Natural killer cell (primary cell): Measurements from ENCODE around the gene TSC22D1. TPM values are rescaled to one million over a fixed set of nuclear protein-coding genes. Genes with fewer than 3 reads are reported as not detected.
"Not testable (repeated sequence)": the region's sequence is repeated elsewhere in the genome, so short reads cannot be mapped to it uniquely, and the experiment has no call there.

Source experiments
- ATAC-seq, 3 donors: fragments of 150-1000 bp in 2 of 3; fragments of 200-7000 bp in 1 of 3; cut with Tn5 transposase; 1 replicate in 1 of 3; 2 replicates in 2 of 3; pipeline ENCODE4 v1.10.0; 2021; ENCODE audit warnings: mild to moderate bottlenecking in 2 of 3, moderate library complexity in 2 of 3
- DNase-seq, 2 donors: peaks; one replicate each; pipeline versions ENCODE4 v3.0.0 to v3.0.0-alpha.2; 2013 to 2021; ENCODE audit warnings: mixed read lengths in 1 of 2
- H3K27ac ChIP-seq: one replicate; pipeline ENCODE4 v1.5.1; 2013; ENCODE audit warnings: mild to moderate bottlenecking, low read length
- H3K27me3 ChIP-seq: one replicate; pipeline ENCODE4 v1.6.1; 2013; ENCODE audit warnings: low read length; ENCODE audit not compliant: control insufficient read depth, insufficient read depth
- H3K36me3 ChIP-seq: one replicate; pipeline ENCODE4 v1.6.1; 2013; ENCODE audit warnings: low read length; ENCODE audit not compliant: control insufficient read depth, insufficient read depth
- H3K4me1 ChIP-seq: one replicate; pipeline ENCODE4 v1.6.1; 2013; ENCODE audit warnings: low read length; ENCODE audit not compliant: control insufficient read depth, insufficient read depth
- H3K4me3 ChIP-seq: one replicate; pipeline ENCODE4 v1.5.1; 2013; ENCODE audit warnings: low read length
- H3K9me3 ChIP-seq: one replicate; pipeline ENCODE4 v1.6.1; 2013; ENCODE audit warnings: low read length; ENCODE audit not compliant: control insufficient read depth, insufficient read depth
- H3K27ac Mint-ChIP-seq, 2 donors: one replicate each; pipeline ENCODE4 v1.8.0; 2022; ENCODE audit warnings: mild to moderate bottlenecking in 2 of 2, mixed read lengths in 2 of 2, moderate library complexity in 1 of 2
- H3K27me3 Mint-ChIP-seq, 2 donors: one replicate each; pipeline ENCODE4 v1.8.0; 2022; ENCODE audit warnings: low read depth in 2 of 2, mixed read lengths in 2 of 2
- H3K36me3 Mint-ChIP-seq: one replicate; pipeline ENCODE4 v1.8.0; 2022; ENCODE audit warnings: mixed read lengths
- H3K4me1 Mint-ChIP-seq, 2 donors: one replicate each; pipeline ENCODE4 v1.8.0; 2022; ENCODE audit warnings: mixed read lengths in 2 of 2
- H3K4me3 Mint-ChIP-seq: one replicate; pipeline ENCODE4 v1.8.0; 2022; ENCODE audit warnings: mild to moderate bottlenecking, moderate library complexity, mixed read lengths
- H3K9me3 Mint-ChIP-seq, 2 donors: one replicate each; pipeline ENCODE4 v1.8.0; 2022; ENCODE audit warnings: mixed read lengths in 2 of 2
- WGBS: methylation state at CpG from one replicate; pipeline ENCODE4 v1.1.7; 2013; ENCODE audit warnings: missing lambda C conversion rate; ENCODE audit not compliant: insufficient coverage; 5-methylcytosine and 5-hydroxymethylcytosine counted together
- intact Hi-C: fragments of 100-400 bp; cut with micrococcal nuclease; formaldehyde crosslinking; loops from one replicate; pipeline ENCODE4 v1.14.2; 2022
- total RNA-seq, 4 donors: library from RNA; stranded (reverse); fragments of 120-200 nt in 1 of 4; gene quantifications; one replicate each; pipeline versions ENCODE4 v1.2.3 to v1.2.4, GENCODE V29; 2013 to 2022
- TF ChIP-seq, protein P1 (sequence below): fragments of 200-600 bp; IDR thresholded peaks from one replicate; pipeline ENCODE4 v1.8.0; 2022; ENCODE audit warnings: antibody characterized with exemption

TSC22D1 gene
- total RNA-seq, 3 donors from 2014 or later (not counting 1 experiment from before 2014, with no cell fraction given), result 44.3 to 54.4 (median 44.6) TPM

DNA sequence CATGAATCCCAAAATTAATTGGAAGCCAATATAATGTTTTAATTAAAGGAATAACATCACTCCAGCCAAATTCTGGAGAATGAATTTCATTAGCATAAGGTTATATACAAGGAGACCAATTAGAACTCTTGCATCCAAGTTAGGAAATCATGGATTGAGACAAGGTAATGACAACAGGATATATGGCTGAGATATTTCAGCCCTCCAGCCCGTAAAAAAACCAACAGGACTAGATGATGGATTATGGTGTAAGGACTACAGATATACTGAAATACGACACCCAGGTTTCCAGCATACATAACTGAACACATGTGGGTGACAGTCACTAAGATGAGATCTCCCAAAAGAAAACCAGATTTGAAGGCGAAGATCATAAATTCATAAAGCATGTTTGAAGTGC, 56.5 kb downstream of the TSC22D1 start:
- Histone ChIP-seq H3K36me3 (no peaks in the 10 kb centered on the region), H3K4me1 (no peaks in the 10 kb centered on the region), H3K4me3 (no peak overlapping the region), H3K27ac (no peak overlapping the region), H3K27me3 (no peaks in the 10 kb centered on the region), H3K9me3 (no peaks in the 10 kb centered on the region)
- H3K4me1 Mint-ChIP-seq, result peaks cover 0 to 6% of the 10 kb centered on the region in 2 donors
- H3K4me3 Mint-ChIP-seq, result no peak overlapping the region
- H3K27ac Mint-ChIP-seq, result no peak overlapping the region
- ATAC-seq (no peak), DNase-seq (no peak)
- TF ChIP-seq, protein P1, sequence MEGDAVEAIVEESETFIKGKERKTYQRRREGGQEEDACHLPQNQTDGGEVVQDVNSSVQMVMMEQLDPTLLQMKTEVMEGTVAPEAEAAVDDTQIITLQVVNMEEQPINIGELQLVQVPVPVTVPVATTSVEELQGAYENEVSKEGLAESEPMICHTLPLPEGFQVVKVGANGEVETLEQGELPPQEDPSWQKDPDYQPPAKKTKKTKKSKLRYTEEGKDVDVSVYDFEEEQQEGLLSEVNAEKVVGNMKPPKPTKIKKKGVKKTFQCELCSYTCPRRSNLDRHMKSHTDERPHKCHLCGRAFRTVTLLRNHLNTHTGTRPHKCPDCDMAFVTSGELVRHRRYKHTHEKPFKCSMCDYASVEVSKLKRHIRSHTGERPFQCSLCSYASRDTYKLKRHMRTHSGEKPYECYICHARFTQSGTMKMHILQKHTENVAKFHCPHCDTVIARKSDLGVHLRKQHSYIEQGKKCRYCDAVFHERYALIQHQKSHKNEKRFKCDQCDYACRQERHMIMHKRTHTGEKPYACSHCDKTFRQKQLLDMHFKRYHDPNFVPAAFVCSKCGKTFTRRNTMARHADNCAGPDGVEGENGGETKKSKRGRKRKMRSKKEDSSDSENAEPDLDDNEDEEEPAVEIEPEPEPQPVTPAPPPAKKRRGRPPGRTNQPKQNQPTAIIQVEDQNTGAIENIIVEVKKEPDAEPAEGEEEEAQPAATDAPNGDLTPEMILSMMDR, result no peak
- no peaks in the 10 kb centered on the region for H3K9me3 Mint-ChIP-seq
- no peaks in the 10 kb centered on the region for H3K36me3 Mint-ChIP-seq
- no peaks in the 10 kb centered on the region for H3K27me3 Mint-ChIP-seq
- intact Hi-C loops, result no loop called here
- whole genome bisulfite sequencing, result 73% methylated on average over 3 of the region's 3 CpGs

DNA sequence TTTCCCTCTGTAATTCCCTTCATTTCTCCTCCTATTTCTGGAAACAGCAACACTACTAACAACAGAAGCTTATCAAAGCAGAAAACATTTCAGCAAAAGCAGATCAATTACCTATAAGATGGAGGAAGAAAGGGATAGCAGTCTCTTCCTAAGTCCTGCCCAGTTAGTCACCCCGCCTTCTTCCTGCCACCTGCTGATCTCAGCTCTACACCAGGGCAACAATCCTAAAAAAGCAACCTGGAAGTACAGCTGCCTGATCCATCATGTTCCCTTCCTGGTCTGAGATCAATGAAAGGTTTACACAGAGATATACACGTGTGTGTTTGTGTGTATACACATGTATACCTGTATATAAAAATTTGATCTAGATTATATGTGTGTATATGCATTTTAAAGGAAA, 59.4 kb downstream of the TSC22D1 start:
- Histone ChIP-seq H3K4me3 (no peak overlapping the region), H3K27me3 (no peaks in the 10 kb centered on the region), H3K27ac (no peak overlapping the region), H3K4me1 (no peaks in the 10 kb centered on the region), H3K9me3 (no peaks in the 10 kb centered on the region), H3K36me3 (no peaks in the 10 kb centered on the region)
- WGBS, result 83% methylated on average over 1 of the region's 2 CpGs
- TF ChIP-seq, protein P1, result no peak
- ATAC-seq (no peak), DNase-seq (no peak)
- Mint-ChIP-seq H3K36me3 (no peaks in the 10 kb centered on the region), H3K27ac (no peak overlapping the region), H3K9me3 (no peaks in the 10 kb centered on the region), H3K4me1 (peaks cover 0 to 6% of the 10 kb centered on the region in 2 donors), H3K27me3 (no peaks in the 10 kb centered on the region), H3K4me3 (no peak overlapping the region)
- intact Hi-C loops, result no loop called here

DNA sequence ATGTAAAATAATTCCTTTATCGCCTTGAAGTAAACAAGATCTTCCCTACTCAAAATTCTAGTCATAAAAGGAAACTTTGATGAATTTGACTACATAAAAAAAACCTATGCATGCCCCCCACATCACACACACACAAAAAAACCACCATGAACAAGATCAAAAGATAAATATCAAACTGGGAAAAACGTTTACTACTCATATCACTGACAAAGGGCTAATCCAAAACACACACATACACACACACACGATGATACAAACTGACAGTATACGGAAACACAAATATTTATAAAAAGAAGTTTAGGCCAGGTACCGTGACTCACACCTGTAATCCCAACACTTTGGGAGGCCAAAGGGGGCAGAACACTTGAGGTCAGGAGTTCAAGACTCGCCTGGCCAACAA, 61.9 kb downstream of the TSC22D1 start:
- Histone ChIP-seq H3K4me3 (no peak overlapping the region), H3K27ac (no peak overlapping the region), H3K27me3 (no peaks in the 10 kb centered on the region), H3K36me3 (no peaks in the 10 kb centered on the region), H3K9me3 (no peaks in the 10 kb centered on the region), H3K4me1 (no peaks in the 10 kb centered on the region)
- Mint-ChIP-seq H3K36me3 (no peaks in the 10 kb centered on the region), H3K27me3 (no peaks in the 10 kb centered on the region), H3K27ac (no peak overlapping the region), H3K9me3 (no peaks in the 10 kb centered on the region), H3K4me1 (no peaks in the 10 kb centered on the region), H3K4me3 (no peak overlapping the region)
- no peak for ATAC-seq
- no peak for DNase-seq
- 74% methylated on average over 6 of the region's 6 CpGs for WGBS
- TF ChIP-seq, protein P1, result no peak
- intact Hi-C loops, result no loop called here

DNA sequence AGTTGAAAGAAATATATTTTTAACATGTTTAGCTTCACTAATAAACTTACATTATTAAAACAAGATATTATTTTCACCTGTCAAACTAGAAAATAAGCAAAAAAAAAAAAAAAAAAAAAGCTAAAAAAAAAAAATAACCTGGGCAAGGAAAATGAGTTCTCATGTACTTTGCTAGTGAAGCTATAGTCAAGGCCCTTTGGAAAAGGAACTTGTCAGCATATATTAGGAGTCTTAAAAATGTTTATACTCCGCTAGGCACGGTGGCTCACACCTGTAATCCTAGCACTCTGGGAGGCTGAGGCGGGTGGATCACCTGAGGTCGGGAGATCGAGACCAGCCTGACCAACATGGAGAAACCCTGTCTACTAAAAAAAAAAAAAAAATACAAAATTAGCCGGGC, 66.3 kb downstream of the TSC22D1 start:
- H3K27ac ChIP-seq, H3K4me3 ChIP-seq, ATAC-seq, H3K4me1 Mint-ChIP-seq, intact Hi-C loops, H3K36me3 ChIP-seq, H3K27me3 Mint-ChIP-seq, DNase-seq, H3K36me3 Mint-ChIP-seq, H3K4me3 Mint-ChIP-seq, H3K4me1 ChIP-seq, H3K9me3 Mint-ChIP-seq, H3K27ac Mint-ChIP-seq, H3K27me3 ChIP-seq, H3K9me3 ChIP-seq: not testable (repeated sequence)
- WGBS, result 97% methylated on average over 6 of the region's 6 CpGs
